Breast epithelium (tissue), 4 donors: ENCODE measurements around the gene FAT1. TPM values are rescaled to one million over a fixed set of nuclear protein-coding genes. Genes with fewer than 3 reads are reported as not detected.

Source experiments
- DNase-seq, 2 donors: peaks; one replicate each; pipeline ENCODE4 v3.0.0-alpha.2; 2019; ENCODE audit warnings: low spot score in 2 of 2
- H3K27ac ChIP-seq, 2 donors: fragments of 200-600 bp; sonication (generic) in 1 of 2; one replicate each; pipeline ENCODE4 v1.5.1; 2016 to 2019; ENCODE audit warnings: mild to moderate bottlenecking in 1 of 2
- H3K27me3 ChIP-seq, 2 donors: fragments of 200-600 bp; sonication (generic) in 1 of 2; one replicate each; pipeline versions ENCODE4 v1.5.1 to v1.6.0; 2017 to 2019; ENCODE audit warnings: control low read depth in 1 of 2, mild to moderate bottlenecking in 1 of 2
- H3K36me3 ChIP-seq: fragments of 200-600 bp; one replicate; pipeline ENCODE4 v1.5.1; 2019
- H3K4me1 ChIP-seq, 2 donors: fragments of 200-600 bp; sonication (generic); one replicate each; pipeline ENCODE4 v1.5.1; 2016 to 2019; ENCODE audit warnings: control low read depth in 1 of 2
- H3K4me3 ChIP-seq, 3 donors: fragments of 200-600 bp; sonication (generic); 1 replicate in 2 of 3; 2 replicates in 1 of 3; pipeline ENCODE4 v1.5.1; 2016 to 2019; ENCODE audit warnings: mild to moderate bottlenecking in 3 of 3, moderate library complexity in 2 of 3
- H3K9me3 ChIP-seq, 2 donors: fragments of 200-600 bp; sonication (generic) in 1 of 2; one replicate each; pipeline ENCODE4 v1.5.1; 2016 to 2019; ENCODE audit warnings: control low read depth in 1 of 2
- POLR2A ChIP-seq: fragments of 450-650 bp; IDR thresholded peaks from one replicate; pipeline ENCODE4 v1.6.1; 2016; ENCODE audit warnings: antibody characterized with exemption, mild to moderate bottlenecking, moderate library complexity
- POLR2AphosphoS5 ChIP-seq, 3 donors: sonication (generic); formaldehyde crosslinking; IDR thresholded peaks; one replicate each; pipeline ENCODE4 v1.6.1; 2017; ENCODE audit warnings: antibody characterized with exemption in 3 of 3
- intact Hi-C: fragments of 100-400 bp; cut with DNase I; formaldehyde crosslinking; loops from one replicate; pipeline ENCODE4 v1.15.1; 2023; ENCODE audit warnings: low total_unique reads
- total RNA-seq, 3 donors: library from RNA; depleted of rRNA; stranded (reverse); fragments of >200 nt; gene quantifications; one replicate each; pipeline ENCODE4 v1.1.0, GENCODE V29; 2016
- TF ChIP-seq, protein P1 (sequence below), 3 donors: fragments of 450-650 bp; IDR thresholded peaks; one replicate each; pipeline ENCODE4 v1.5.1; 2016 to 2017; ENCODE audit warnings: antibody characterized with exemption in 3 of 3, mild to moderate bottlenecking in 3 of 3, moderate library complexity in 3 of 3

FAT1 gene
- total RNA-seq, 3 donors from 2014 or later = 54.2 to 125 (median 87.2) TPM

DNA sequence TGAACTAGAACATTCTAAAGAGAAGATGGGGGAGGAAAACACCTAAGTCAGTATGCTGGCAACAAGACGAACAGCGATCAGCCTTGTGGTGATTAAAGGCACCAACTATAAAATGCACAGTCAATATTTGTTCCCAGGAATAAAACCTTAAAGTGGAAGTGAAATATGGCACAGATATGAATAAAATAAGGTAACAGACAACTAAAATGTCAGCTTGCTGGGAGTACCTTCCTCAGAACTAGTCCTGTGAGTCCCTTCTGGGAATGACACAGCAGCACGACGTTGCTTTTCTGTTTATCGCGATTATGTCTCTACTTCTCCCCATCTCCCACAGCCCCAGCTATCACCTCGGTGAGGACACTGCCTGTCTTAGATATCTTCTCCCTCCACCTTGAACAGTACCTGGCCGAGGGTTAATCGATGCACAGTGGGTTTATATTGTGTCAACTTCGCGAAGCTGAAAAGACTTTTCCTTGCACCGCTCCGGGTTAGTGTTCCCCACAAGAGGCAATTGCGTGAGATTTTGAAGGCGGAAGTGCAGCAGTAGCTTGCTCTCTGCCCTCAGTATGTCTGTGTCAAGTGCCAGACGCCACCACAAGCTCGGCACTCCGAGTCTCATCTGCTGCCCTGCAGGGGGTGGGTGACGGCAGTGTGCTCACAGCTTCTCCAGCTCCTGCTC is 185.7 kb downstream of the FAT1 start:
- Histone ChIP-seq H3K4me3 (no peak overlapping the region), H3K27me3 (no peaks in the 10 kb centered on the region), H3K9me3 (peaks cover 0 to 13% of the 10 kb centered on the region in 2 donors), H3K27ac (no peak overlapping the region), H3K36me3 (no peaks in the 10 kb centered on the region), H3K4me1 (no peaks in the 10 kb centered on the region)
- no peak for TF ChIP-seq POLR2A
- TF ChIP-seq, protein P1, sequence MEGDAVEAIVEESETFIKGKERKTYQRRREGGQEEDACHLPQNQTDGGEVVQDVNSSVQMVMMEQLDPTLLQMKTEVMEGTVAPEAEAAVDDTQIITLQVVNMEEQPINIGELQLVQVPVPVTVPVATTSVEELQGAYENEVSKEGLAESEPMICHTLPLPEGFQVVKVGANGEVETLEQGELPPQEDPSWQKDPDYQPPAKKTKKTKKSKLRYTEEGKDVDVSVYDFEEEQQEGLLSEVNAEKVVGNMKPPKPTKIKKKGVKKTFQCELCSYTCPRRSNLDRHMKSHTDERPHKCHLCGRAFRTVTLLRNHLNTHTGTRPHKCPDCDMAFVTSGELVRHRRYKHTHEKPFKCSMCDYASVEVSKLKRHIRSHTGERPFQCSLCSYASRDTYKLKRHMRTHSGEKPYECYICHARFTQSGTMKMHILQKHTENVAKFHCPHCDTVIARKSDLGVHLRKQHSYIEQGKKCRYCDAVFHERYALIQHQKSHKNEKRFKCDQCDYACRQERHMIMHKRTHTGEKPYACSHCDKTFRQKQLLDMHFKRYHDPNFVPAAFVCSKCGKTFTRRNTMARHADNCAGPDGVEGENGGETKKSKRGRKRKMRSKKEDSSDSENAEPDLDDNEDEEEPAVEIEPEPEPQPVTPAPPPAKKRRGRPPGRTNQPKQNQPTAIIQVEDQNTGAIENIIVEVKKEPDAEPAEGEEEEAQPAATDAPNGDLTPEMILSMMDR (IDR thresholded peaks at IDR 0.05) = no peak
- no peak for TF ChIP-seq POLR2AphosphoS5 (IDR thresholded peaks at IDR 0.05)
- no peak for DNase-seq
- intact Hi-C loops = no loop called here

Other genes starting within 250 kb of the FAT1 start
- not detected for gene MTNR1A, start 168.3 kb downstream of the FAT1 start, total RNA-seq